ENCODE measurements around the gene TMEM220.

The TMEM220 gene

DNA sequence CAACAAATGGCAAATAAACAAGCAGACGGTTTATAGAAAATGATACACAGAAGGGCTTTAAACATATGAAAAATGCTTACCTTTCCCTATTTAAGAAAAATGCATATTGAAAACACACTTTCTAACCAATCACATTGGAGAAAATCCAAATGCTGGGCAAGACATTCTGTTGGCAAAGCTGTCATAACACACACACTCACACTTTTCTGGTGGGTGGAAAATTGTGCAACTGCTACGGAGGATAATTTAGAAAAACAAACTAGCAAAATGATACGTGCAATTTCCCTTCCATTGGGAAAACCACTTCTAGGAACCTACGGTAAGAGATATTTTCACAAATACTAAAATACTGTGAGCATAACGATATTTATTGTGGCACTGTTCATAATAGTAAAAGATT lies 62.9 kb downstream of the TMEM220 start:
- in situ Hi-C loops (cut with HindIII; ENCODE audit: low sequenced_read_pairs), result no loop called here
- no peak for DNase-seq (ENCODE audit: low read depth)
- TF ChIP-seq, protein P1, sequence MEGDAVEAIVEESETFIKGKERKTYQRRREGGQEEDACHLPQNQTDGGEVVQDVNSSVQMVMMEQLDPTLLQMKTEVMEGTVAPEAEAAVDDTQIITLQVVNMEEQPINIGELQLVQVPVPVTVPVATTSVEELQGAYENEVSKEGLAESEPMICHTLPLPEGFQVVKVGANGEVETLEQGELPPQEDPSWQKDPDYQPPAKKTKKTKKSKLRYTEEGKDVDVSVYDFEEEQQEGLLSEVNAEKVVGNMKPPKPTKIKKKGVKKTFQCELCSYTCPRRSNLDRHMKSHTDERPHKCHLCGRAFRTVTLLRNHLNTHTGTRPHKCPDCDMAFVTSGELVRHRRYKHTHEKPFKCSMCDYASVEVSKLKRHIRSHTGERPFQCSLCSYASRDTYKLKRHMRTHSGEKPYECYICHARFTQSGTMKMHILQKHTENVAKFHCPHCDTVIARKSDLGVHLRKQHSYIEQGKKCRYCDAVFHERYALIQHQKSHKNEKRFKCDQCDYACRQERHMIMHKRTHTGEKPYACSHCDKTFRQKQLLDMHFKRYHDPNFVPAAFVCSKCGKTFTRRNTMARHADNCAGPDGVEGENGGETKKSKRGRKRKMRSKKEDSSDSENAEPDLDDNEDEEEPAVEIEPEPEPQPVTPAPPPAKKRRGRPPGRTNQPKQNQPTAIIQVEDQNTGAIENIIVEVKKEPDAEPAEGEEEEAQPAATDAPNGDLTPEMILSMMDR (IDR thresholded peaks at IDR 0.05; ENCODE audit: low read depth, low read length, missing control alignments), result no peak
- no peak overlapping the region for H3K4me3 ChIP-seq (ENCODE audit: low read depth, low read length)

DNA sequence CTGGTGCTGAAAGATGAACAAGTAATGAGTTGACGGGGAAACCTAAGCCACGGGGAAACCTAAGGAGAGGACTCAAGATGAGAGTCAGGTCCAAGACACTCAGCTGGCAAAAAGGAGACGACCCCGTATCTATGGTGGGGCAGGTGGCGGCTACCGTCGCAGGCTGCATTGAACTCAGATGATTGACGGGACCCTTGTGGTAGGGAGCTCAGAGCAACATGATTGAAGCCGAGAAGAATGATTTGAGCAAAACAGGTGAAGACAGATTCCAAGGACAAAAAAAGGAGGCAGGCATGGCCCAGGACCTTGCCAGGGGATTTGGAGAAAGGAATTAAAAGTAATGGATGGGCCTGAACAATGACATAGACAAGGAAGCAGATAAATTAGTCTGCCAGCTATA lies 65.3 kb downstream of the TMEM220 start:
- H3K4me3 ChIP-seq (ENCODE audit: low read depth, low read length), result no peak overlapping the region
- in situ Hi-C loops (cut with HindIII; ENCODE audit: low sequenced_read_pairs), result no loop called here
- TF ChIP-seq, protein P1 (IDR thresholded peaks at IDR 0.05; ENCODE audit: low read depth, low read length, missing control alignments), result no peak
- DNase-seq (ENCODE audit: low read depth), result no peak

Data from astrocyte of the cerebellum (primary cell).